GM21737 (cell line): ENCODE data around the gene TENT5C.

Source experiments
- ATAC-seq: cut with Tn5 transposase; IDR thresholded peaks from one replicate; pipeline ENCODE4 v1.9.1; 2021; ENCODE audit warnings: mild to moderate bottlenecking, moderate library complexity; ENCODE audit not compliant: unreplicated experiment

TENT5C gene

DNA sequence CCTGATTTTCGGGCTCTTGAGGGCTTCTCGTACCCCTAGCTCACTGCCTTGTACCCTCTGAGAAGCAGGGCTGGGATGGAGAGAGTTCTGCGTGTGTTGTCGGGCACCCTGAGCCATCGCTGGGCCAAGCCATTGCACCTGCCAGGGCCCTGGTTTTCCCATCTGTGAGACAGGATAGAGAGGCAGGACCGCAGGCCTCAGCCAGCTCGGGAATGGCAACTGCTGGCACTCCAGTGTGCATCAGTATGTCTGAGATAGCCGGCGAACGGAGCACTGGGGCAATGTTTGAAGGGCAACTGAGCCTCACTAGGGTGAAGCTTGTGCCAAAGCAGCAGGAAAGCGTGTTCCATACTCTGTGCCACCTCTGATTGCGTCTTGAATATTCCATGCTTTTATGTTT, 66.9 kb downstream of the TENT5C start:
- no peak for ATAC-seq

DNA sequence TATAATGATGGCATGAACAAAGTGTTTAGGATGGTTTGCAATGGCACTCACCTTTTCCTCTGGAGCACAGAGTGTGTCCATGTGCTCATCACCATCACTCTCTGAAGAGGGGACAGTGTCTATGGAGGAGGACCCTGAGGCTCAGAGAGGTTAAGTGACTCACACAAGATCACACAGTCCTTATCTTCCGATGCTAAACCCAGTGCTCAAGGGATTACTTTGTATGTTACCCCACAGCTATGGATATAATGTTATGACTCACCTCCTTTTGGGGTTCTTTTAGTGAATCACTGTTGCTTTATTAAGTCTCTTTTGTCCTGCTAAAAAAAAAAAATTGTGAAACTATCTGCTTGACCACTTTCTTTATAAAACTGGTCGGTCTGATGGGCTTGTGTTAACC, 67.6 kb downstream of the TENT5C start:
- ATAC-seq: no peak

DNA sequence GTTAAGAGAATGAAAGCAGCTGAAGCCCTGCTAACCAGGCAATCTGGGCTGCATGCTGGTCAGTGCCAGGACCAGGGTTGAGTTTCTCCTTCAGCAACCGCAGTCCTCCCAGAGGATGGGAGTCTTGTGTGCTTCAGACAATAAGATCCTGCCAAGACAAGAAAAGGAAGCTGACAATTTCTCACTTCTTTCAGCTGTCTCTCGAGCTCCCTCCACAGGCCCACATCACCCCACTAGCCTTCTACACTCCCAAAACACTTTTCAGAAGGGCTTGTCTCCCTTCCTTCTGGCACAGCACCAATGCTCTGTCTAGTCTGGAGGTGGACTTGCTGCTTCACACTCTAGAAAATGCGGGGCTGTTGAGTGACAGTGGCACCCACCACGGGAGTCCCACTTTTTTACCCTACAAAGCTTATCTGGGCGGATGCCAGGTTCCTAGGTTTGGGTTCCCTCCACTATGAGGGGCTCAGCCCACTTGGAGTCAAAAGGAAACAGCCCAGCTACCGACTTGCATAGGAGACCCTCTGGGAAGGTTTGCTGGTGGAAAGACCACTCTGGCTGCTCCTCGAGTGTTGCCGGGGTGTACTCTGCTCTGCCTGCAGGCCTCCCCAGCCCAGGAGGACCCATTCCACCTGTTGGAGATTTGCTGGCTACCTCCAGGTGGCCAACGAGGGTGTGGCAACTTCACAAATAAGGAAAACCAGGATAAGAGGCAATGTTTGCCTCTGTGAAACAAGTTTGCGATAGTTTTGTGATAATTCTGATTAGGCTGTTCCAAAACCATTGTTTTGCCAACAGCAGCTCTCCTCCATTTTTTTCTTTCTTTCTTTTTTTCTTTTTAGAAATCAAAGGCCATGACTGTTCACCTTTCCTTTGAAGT, 68.9 kb downstream of the TENT5C start:
- no peak for ATAC-seq

DNA sequence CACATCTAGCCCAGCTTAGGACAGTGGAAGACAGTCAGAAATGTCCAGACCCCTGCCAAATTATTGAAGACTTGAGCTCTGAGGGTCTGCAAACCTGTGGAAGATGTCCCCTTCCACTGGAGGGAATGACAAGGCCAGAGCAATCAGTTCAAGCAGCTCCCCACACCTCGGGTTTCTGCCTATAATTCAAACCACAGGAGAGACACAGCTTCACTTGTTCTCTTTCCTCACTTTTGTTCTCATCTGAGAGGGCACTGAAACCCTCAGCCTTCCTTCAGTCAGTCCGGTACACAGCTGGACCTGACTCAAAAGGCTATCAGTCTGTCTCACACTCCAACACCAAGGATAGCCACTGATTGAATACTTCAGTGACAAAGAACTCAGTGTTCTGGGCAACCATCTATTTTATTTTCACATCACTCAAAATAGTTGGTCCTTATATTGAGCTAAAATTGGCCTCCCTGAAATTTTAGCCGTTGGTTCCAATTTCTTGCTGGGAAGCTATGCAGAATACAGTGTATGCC, 70.1 kb downstream of the TENT5C start:
- no peak for ATAC-seq

DNA sequence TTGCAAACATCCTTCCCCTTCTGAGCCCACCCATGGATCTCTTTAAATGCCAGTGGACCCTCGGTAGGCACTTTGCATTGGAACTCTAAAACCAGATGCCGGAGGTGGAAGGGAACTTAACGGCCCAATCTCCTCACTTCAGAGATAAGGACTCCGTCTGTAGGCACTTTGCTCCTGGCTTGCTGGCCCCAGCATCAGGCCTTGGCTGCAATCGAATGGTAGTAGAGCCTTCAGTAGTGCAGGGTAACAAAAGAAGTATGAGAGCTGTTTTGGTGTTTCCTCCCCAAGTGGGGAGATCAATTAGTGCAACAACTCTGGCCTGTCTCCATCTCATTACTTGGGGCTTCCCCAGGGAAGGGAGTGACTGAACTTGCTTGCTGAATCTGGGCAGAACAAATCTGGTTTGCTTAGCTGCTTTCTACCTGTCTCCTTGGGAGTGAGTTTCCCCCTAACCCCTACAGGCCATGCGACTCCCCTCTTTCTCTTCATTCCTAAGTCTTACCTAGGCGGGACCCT, 70.8 kb downstream of the TENT5C start:
- no peak for ATAC-seq
